ENCODE results near the gene VGF.
"Not testable (repeated sequence)": the region's sequence is repeated elsewhere in the genome, so short reads cannot be mapped to it uniquely, and the experiment has no call there.

The VGF gene

DNA sequence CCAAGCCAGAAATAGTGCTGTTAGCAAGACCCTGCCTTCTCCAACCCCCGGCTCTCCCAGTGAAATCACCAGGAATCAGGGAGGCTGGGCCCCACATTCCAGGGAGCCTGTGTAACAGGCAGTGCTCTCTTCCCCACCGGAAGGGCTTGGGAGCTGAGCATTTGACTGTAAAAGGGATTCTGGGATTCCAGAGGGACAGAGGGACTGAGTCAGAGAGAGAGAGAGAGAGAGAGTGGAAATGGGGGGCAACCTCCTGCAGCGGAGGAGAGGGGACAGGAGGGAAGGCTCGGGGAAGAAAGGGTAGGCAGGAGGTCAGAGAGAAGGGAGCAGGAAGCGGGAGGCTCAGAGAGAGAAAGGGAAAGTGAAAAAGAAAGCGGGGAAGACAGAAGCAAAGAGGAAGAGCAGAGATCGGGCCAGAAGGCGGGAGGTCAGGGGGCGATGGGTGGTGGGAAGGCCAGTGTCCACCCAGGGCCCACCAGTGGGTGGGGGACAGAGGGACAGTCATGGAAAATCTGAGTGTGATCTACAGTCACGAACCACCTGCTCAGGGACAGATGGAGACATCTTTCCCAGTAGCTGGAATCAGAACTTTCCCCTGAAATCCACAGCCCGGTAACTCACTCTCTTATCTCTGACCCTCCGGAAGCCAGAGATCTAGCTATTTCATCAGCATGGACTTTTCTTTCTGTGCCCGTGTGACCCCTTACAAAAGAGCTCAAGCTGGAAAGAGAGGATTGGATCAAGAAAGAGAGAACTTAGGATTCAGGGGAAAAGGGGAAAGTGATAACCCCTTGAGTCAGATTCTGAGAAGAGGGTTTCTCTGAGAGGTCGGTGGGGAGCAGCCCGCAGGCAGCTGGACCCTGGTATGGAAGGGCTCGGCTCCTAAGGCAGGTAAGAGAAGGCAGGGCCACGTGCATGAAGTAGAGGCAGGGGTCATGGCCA, 43.1 kb downstream of the VGF start:
- Histone ChIP-seq H3K27ac (peak overlapping the region; percentile 88), H3K9me3 (no peaks in the 10 kb centered on the region), H3K4me3 (peak overlapping the region; percentile 53), H3K27me3 (no peaks in the 10 kb centered on the region), H3K4me2 (peak overlapping the region; percentile 99), H3K9ac (peak overlapping the region; percentile 75; the same call in 1 of the 2 replicates), H3K36me3 (no peaks in the 10 kb centered on the region), H4K20me1 (no peaks in the 10 kb centered on the region), H3K4me1 (peaks cover 84% of the 10 kb centered on the region)
- TF ChIP-seq Cebpa-rat (IDR thresholded peaks at IDR 0.05) = no peak

DNA sequence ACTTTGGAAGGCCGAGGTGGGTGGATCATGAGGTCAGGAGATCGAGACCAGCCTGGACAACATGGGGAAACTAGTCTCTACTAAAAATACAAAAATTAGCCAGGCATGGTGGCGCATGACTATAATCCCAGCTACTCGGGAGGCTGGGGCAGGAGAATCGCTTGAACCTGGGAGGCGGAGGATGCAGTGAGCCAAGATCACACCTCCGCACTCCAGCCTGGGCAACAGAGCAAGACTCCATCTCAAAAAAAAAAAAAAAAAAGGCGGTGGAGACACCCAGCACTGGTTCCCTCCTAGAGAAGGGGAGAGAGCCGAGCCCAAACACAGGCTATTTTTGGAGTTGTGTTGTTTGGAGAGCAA, 43.8 kb downstream of the VGF start:
- Histone ChIP-seq H3K4me2 (peak overlapping the region; percentile 99), H3K27ac (peak overlapping the region; percentile 88), H3K9ac (peak overlapping the region; percentile 75; the same call in 1 of the 2 replicates), H3K4me1 (peaks cover 84% of the 10 kb centered on the region), H3K4me3 (peak overlapping the region; percentile 53)
- not testable (repeated sequence) for H3K27me3 ChIP-seq, H3K36me3 ChIP-seq, H3K9me3 ChIP-seq, H4K20me1 ChIP-seq

- no peak overlapping the region for H3K9ac ChIP-seq
- H3K4me1 ChIP-seq = peaks cover 72% of the 10 kb centered on the region
- no peaks in the 10 kb centered on the region for H3K9me3 ChIP-seq
- no peak for TF ChIP-seq Cebpa-rat (IDR thresholded peaks at IDR 0.05)
- H3K36me3 ChIP-seq = no peaks in the 10 kb centered on the region
- H4K20me1 ChIP-seq = no peaks in the 10 kb centered on the region
- peak overlapping the region; percentile 99 for H3K4me2 ChIP-seq
- H3K4me3 ChIP-seq = no peak overlapping the region
- H3K27ac ChIP-seq = no peak overlapping the region
- H3K27me3 ChIP-seq = no peaks in the 10 kb centered on the region
Measured at GRCh38 chr7:101120315-101120714, 45.1 kb downstream of the VGF start.

DNA sequence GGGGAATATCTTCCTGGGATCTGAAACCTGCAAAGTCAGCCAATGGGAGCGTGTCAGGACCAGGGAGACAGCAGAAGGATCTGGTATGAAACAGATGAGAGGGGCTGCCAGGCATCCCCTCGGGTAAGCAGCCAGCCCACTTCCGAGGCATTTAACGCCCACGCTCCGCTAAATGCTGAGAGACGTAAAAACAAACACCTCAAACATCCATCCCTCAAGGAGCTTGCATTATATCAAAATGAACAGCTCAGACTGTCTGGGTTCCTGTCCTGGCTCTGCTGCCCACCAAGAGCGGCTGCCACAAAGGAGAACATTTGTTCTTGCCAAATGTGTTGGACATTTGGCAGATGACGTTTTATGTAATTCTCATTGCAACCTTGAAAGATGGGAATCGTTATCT, 45.5 kb downstream of the VGF start:
- no peak overlapping the region for H3K27ac ChIP-seq
- no peaks in the 10 kb centered on the region for H3K36me3 ChIP-seq
- peaks cover 70% of the 10 kb centered on the region for H3K4me1 ChIP-seq
- H3K4me3 ChIP-seq = no peak overlapping the region
- no peak for TF ChIP-seq Cebpa-rat (IDR thresholded peaks at IDR 0.05)
- H4K20me1 ChIP-seq = no peaks in the 10 kb centered on the region
- peak overlapping the region; percentile 99 for H3K4me2 ChIP-seq
- no peak overlapping the region for H3K9ac ChIP-seq
- H3K9me3 ChIP-seq = no peaks in the 10 kb centered on the region
- H3K27me3 ChIP-seq = no peaks in the 10 kb centered on the region

GRCh38 chr7:101118856-101119255, 46.5 kb downstream of the VGF start:
- H3K4me2 ChIP-seq = no peak overlapping the region
- TF ChIP-seq Cebpa-rat (IDR thresholded peaks at IDR 0.05) = no peak
- no peaks in the 10 kb centered on the region for H4K20me1 ChIP-seq
- no peak overlapping the region for H3K4me3 ChIP-seq
- peaks cover 70% of the 10 kb centered on the region for H3K4me1 ChIP-seq
- no peaks in the 10 kb centered on the region for H3K36me3 ChIP-seq
- no peaks in the 10 kb centered on the region for H3K9me3 ChIP-seq
- no peak overlapping the region for H3K27ac ChIP-seq
- H3K9ac ChIP-seq = no peak overlapping the region
- H3K27me3 ChIP-seq = no peaks in the 10 kb centered on the region

DNA sequence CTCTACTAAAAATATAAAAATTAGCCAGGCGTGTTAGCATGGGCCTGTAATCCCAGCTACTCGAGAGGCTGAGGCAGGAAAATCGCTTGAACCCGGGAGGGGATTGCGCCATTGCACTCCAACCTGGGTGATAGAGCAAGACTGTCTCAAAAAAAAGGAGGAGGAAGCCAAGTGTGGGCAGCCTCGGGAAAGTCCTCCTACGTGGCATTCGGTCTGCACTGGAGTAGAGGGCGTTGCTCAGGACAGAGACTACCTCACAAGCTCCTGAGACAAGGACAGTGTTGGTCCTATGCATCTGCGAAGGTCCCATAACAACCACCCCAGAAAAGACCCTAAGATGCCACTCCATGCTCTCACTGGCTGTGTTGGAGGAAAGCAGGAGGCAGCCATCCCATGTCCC, 48.5 kb downstream of the VGF start:
- H3K27ac ChIP-seq = no peak overlapping the region
- no peak for TF ChIP-seq Cebpa-rat (IDR thresholded peaks at IDR 0.05)
- H4K20me1 ChIP-seq = no peaks in the 10 kb centered on the region
- H3K4me3 ChIP-seq = no peak overlapping the region
- no peak overlapping the region for H3K9ac ChIP-seq
- peaks cover 50% of the 10 kb centered on the region for H3K4me1 ChIP-seq
- H3K27me3 ChIP-seq = no peaks in the 10 kb centered on the region
- no peaks in the 10 kb centered on the region for H3K9me3 ChIP-seq
- H3K4me2 ChIP-seq = no peak overlapping the region
- no peaks in the 10 kb centered on the region for H3K36me3 ChIP-seq

DNA sequence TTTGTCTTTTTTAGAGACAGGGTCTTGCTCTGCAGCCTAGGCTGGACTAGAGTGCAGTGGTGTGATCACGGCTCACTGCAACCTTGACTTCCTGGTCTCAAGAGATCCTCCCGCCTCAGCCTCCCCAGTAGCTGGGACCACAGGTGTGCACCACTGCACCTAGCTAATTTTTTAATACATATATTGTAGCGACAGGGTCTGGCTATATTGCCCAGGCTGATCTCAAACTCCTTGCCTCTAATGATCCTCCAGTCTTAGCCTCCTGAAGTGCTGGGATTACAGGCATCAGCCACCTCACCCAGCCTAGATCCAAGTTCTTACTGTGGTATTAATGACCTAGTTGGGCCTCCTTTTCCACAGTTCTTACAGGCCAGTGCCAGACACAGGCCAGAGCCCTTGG, 50.2 kb downstream of the VGF start:
- Histone ChIP-seq H3K9me3 (no peaks in the 10 kb centered on the region), H3K4me3 (no peak overlapping the region), H4K20me1 (no peaks in the 10 kb centered on the region), H3K9ac (no peak overlapping the region), H3K4me1 (peaks cover 34% of the 10 kb centered on the region), H3K27ac (no peak overlapping the region), H3K36me3 (no peaks in the 10 kb centered on the region), H3K27me3 (no peaks in the 10 kb centered on the region), H3K4me2 (no peak overlapping the region; the same call in 1 of the 2 replicates)
- TF ChIP-seq Cebpa-rat (IDR thresholded peaks at IDR 0.05) = no peak

- Histone ChIP-seq H3K9ac (no peak overlapping the region), H3K4me3 (no peak overlapping the region), H3K36me3 (no peaks in the 10 kb centered on the region), H3K4me1 (peaks cover 34% of the 10 kb centered on the region), H3K4me2 (peak overlapping the region; percentile 29), H3K9me3 (no peaks in the 10 kb centered on the region), H3K27me3 (no peaks in the 10 kb centered on the region), H3K27ac (peak overlapping the region; percentile 43; the same call in 1 of the 2 replicates), H4K20me1 (no peaks in the 10 kb centered on the region)
- no peak for TF ChIP-seq Cebpa-rat (IDR thresholded peaks at IDR 0.05)
Measured at GRCh38 chr7:101114492-101114891, 50.9 kb downstream of the VGF start.

DNA sequence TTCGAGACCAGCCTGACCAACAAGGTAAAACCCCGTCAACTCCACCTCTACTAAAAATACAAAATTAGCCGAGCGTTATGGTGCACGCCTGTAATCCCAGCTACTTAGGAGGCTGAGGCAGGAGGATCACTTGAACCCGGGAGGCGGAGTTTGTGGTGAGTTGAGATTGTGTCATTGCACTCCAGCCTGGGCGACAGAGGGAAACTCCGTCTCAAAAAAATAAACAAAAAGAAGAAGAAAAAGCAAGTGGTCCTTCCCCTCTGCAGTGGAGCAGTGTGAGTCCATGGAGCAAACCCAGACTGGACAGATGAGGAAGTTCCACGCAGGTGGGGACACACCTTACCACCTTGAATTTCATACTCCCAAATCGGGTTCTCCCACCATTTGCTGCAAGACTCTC, 51.5 kb downstream of the VGF start:
- H3K36me3 ChIP-seq = no peaks in the 10 kb centered on the region
- H3K9ac ChIP-seq = no peak overlapping the region
- H3K27me3 ChIP-seq = no peaks in the 10 kb centered on the region
- H3K4me2 ChIP-seq = peak overlapping the region; percentile 29
- no peak for TF ChIP-seq Cebpa-rat (IDR thresholded peaks at IDR 0.05)
- peaks cover 36% of the 10 kb centered on the region for H3K4me1 ChIP-seq
- no peak overlapping the region for H3K27ac ChIP-seq
- H4K20me1 ChIP-seq = no peaks in the 10 kb centered on the region
- no peak overlapping the region for H3K4me3 ChIP-seq
- H3K9me3 ChIP-seq = no peaks in the 10 kb centered on the region

DNA sequence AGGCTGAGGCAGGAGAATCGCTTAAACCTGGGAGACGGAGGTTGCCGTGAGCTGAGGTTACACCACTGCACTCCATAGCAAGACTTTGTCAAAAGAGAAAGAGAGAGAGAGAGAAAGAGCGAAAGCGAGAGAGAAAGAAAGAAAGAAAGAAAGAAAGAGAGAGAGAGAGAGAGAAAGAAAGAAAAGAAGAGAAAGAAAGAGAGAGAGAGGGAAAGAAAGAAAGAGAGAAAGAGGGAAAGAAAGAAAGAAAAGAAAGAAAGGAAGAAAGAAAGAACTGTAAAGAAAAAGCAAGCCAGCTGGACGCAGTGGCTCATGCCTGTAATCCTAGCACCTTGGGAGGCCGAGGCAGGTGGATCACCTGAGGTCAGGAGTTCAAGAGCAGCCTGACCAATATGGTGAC, 52.2 kb downstream of the VGF start:
- H3K36me3 ChIP-seq, H3K4me2 ChIP-seq, H3K9me3 ChIP-seq, H3K27ac ChIP-seq, H4K20me1 ChIP-seq, H3K9ac ChIP-seq, H3K4me3 ChIP-seq, H3K27me3 ChIP-seq: not testable (repeated sequence)
- H3K4me1 ChIP-seq = peaks cover 43% of the 10 kb centered on the region
